ENCODE measurements around the gene WDR18.

DNA sequence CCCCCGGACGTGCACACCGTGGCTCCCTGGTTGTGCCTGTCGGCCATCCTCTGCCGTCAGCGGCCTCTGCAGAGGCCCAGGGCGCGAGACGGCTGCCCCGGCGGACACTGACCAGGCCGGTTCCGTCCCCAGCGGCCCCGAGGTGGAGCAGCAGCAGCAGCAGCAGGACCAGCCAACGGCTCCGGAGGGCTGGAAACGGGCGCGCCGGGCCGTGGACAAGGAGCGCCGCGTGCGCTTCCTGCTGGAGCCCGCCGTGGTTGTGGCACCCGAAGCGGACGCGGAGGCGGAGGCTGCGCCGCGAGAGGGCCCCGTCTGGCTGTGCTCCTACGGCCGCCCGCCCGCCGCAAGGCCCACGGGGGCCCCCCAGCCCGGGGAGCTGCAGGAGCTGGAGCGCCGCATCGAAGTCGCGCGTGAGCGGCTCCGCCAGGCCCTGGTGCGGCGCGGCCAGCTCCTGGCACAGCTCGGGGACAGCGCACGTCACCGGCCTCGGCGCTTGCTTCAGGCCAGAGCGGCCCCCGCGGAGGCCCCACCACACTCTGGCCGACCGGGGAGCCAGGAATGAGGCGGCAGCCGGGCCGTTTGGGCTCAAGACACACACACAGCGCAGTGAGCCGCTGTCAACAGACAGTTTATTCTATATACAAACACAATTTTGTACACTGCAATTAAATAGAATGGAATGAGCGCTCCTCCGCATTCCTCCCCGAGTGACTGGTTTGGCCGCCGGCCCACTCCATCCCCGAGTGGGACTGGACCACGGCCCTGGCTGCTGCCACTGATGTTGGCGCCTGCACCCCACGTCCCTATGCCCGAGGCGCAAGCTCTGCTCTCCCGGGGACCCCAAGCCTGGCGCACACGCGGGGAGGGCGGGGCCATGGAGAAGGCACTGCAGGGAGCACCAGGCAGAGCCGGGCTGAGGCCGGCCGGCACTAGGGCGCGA, 25.2 kb downstream of the WDR18 start:
- no peak for TF ChIP-seq CTCF (IDR thresholded peaks at IDR 0.05; ENCODE audit: low read depth, low read length)
- TF ChIP-seq POLR2A (IDR thresholded peaks at IDR 0.05; ENCODE audit: extremely low read depth, insufficient read length), result no peak
- TF ChIP-seq, protein P1, sequence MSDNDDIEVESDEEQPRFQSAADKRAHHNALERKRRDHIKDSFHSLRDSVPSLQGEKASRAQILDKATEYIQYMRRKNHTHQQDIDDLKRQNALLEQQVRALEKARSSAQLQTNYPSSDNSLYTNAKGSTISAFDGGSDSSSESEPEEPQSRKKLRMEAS (IDR thresholded peaks at IDR 0.05; ENCODE audit: low read depth, low read length), result no peak
- TF ChIP-seq MYC (IDR thresholded peaks at IDR 0.05; ENCODE audit: low read depth, low read length), result no peak
